HG02938 (cell line): Measurements from ENCODE around the gene TMEM161B.
"Not testable (repeated sequence)": the region's sequence is repeated elsewhere in the genome, so short reads cannot be mapped to it uniquely, and the experiment has no call there.

Experiments
- ATAC-seq: cut with Tn5 transposase; IDR thresholded peaks from one replicate; pipeline ENCODE4 v1.9.1; 2021; ENCODE audit warnings: mild to moderate bottlenecking, moderate library complexity; ENCODE audit not compliant: unreplicated experiment

The TMEM161B gene

GRCh38 chr5:88268385-88269184, at the start of gene TMEM161B:
TSS of gene TMEM161B (minus strand) at chr5:88268845. CDS start at chr5:88268723, 122 bp downstream.
- peak; percentile 99 for ATAC-seq

DNA sequence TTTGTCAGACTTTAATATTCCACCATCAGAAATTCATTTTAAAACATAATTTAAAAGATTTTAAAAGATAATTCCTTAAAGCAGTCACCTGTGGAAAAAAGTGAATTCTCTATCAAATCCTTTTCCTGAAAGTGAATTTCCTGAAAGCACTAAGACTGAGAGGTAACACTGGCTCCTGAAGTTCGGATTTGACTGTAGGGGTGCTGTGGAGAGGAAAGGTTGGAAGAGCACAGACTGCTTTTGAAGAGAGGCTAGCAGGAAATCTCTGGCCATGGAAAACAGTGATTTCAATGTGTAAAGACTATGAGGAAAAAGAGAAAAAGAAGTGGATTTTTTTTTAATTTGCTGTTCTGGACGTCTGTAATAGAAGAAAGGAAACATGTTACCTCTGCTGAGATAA, 35.7 kb upstream of the TMEM161B start:
- no peak for ATAC-seq

GRCh38 chr5:88298425-88298824, 29.8 kb upstream of the TMEM161B start:
- no peak for ATAC-seq

DNA sequence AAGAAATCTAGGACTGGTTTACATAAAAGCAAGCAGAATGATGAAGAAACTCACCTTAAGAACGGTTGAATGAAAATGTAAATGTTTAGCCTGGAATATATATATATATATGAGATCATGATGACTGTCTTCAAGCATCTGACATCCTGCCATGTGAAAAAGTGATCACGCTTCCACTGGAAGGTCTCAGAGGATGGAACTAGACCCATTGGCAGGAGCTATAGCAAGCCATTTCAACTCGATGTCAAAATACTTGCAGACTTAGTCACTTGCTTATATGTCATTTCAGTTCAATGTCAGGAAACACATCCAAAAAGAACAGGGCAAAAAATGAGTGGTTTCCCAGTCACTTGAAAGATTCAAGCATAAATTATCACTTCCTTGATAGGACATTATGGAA, 22.2 kb upstream of the TMEM161B start:
- no peak for ATAC-seq

DNA sequence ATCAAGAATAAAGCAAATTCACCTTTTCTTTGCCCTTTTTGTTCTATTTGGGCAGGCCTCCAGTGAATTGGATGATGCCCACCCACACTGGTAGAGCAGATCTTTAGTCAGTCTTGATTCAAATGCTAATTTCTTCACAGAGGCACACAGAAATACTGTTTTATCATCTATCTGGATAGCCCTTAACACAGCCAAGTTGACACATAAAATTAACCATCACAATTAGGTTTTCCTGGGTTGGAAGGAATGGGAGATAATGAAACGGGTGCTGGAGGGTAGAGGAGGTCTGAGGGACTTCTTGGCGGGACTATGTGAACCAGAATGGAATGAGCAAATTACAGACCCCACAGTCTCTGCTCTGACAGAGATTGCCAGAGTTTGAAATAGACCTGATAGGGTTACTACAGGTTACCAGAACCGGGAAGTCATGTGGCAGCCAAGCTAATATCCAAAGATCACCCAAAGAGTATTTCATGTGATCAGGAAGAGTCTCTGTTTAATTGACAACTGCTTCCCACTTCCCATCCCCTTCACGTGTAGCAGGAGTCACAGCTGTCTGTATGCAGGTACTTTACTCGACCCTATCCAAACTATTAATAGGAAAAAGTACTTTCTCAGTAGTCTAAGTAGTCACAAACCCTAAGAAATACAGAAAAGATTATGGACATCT, 20.0 kb upstream of the TMEM161B start:
- ATAC-seq: no peak

GRCh38 chr5:88287846-88288527, 19.3 kb upstream of the TMEM161B start:
- ATAC-seq: no peak

GRCh38 chr5:88287302-88287701, 18.7 kb upstream of the TMEM161B start:
- no peak for ATAC-seq

DNA sequence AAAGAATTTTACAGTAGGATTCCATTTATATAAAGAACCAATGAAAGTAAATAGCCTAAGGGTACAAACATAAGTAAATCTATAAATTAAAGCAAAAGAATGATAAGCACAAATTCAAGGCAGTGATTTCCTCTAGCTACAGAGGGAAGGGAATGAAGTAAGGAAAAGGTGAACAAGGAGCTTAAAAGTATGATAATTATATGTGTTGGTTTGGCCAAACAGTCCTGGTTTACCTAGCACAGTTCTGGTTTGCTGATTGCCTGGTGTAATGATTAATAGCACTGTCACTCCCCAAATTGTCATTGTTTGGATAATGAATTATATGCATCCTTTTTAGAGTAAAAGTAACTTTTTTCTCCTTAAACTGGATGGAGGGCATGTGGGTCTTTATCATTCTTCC, 15.0 kb upstream of the TMEM161B start:
- no peak for ATAC-seq

DNA sequence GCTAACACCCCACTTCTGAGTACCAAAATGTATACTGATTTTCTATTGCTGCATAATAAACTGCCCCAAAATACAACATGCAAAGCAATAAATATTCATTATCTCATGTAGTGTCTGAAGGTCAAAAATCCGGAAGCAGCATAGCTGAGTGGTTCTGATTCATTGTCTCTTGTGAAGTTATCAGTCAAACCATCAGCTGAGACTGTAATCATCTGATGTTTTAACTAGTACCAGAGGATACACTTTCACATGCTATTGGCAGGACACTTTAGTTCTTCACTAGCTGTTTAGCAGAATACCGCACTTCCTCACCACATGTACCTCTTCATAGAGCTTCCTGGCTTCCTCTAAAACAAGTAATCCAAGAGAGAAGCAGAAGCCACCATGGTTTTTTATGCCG, 12.7 kb upstream of the TMEM161B start:
- no peak for ATAC-seq

DNA sequence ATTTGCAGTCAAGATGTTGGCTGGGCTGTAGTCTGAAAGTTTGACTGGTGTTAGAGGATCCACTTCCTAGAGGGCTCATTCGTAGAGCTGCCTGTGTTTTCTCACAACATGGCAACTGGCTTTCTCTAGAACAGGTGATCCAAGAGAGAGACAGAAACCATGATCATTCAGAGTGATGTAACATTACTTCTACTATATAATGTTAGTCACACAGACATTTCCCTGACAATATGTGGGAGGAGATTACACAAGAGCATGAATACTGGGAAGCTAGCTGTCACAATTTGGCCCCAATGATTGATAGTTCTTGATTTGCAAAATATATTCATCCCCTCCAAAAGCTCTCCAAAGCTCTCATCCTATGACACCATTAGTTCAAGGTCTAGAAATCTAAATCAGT, 10.9 kb upstream of the TMEM161B start:
- ATAC-seq: no peak

- no peak for ATAC-seq
Observed at GRCh38 chr5:88276378-88276777, 7.7 kb upstream of the TMEM161B start.

DNA sequence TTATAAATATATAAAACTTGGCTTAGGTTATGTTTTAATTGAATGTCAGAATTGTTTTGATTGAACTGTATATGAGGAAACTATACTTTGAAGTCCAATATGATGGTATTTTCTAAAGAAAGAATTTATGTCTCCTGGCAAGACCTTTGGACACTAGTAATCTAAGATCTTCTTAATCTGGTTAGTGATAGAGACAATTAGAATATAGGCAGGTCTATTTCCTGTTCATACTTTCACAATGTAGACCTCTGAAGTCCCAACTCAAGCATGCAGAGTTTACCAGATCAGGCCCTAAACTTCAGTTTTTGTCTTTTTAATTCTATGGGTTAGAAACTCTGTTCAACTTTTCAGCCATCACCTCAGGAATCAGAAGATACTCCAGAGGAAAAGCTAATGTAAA, 6.9 kb upstream of the TMEM161B start:
- no peak for ATAC-seq

- ATAC-seq: peak; percentile 9
Observed at GRCh38 chr5:88269222-88269771, 652 bp upstream of the TMEM161B start.

DNA sequence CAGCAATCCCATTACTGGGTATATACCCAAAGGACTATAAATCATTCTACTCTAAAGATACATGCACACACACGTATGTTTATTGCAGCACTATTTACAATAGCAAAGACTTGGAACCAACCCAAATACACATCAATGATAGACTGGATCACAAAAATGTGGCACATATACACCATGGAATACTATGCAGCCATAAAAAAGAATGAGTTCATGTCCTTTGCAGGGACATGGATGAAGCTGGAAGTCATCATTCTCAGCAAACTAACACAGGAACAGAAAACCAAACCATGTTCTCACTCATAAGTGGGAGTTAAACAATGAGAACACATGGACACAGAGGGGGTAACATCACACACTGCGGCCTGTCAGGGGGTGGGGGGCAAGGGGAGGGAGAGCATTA, 4.1 kb downstream of the TMEM161B start:
- not testable (repeated sequence) for ATAC-seq

- ATAC-seq: no peak
Observed at GRCh38 chr5:88263349-88263748, 5.3 kb downstream of the TMEM161B start.

DNA sequence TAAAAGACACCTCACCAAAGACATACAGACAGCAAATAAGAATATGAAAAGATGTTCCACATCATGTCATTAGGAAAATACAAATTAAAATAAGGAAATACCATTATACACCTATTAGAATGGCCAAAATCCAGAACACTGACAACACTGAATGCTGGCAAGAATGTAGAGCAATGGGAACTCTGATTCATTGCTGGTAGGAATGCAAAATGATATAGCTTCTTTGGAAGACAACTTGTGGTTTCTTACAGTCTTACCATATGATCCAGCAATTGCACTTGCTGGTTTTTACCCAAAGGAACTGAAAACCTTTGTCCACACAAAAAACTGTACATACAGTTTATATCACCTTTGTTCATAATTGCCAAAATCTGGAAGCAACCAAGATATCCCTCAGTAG, 6.5 kb downstream of the TMEM161B start:
- ATAC-seq: no peak

- ATAC-seq: no peak
Observed at GRCh38 chr5:88258636-88259035, 10.0 kb downstream of the TMEM161B start.

DNA sequence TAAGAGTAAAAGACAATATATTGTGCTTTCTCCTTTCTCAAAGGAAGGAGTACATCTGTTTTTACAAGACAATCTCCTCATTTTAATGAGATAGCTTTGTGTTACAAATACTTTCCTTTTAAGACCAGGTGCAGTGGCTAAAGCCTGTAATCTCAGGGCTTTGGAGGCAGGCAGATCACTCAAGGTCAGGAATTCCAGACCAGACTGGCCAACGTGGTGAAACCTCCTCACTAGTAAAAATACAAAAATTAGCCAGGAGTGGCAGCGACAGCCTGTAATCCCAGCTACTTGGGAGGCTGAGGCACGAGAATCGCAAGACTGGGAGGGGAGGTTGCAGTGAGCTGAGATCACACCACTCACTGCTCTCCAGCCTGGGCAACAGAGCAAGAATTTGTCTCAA, 11.8 kb downstream of the TMEM161B start:
- no peak for ATAC-seq

DNA sequence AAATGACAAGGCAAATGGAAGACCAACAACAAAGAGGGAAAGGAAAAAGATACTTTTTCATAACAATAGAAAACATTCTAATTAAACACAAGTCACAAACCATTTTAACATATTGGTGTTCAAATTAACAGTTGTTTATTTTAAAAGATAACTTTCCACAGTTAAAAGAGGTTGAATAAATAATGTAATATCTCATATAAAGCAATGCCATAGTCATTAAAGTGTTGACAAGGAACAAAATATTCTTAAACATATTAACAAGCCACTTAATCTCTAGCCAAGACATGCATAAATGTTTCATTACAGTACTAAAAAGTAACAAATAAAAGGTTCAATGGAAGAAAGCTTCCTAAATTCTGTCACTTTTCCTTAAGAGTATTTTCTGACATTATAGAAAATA, 12.6 kb downstream of the TMEM161B start:
- no peak for ATAC-seq

- ATAC-seq: no peak
Observed at GRCh38 chr5:88254320-88254719, 14.3 kb downstream of the TMEM161B start.

DNA sequence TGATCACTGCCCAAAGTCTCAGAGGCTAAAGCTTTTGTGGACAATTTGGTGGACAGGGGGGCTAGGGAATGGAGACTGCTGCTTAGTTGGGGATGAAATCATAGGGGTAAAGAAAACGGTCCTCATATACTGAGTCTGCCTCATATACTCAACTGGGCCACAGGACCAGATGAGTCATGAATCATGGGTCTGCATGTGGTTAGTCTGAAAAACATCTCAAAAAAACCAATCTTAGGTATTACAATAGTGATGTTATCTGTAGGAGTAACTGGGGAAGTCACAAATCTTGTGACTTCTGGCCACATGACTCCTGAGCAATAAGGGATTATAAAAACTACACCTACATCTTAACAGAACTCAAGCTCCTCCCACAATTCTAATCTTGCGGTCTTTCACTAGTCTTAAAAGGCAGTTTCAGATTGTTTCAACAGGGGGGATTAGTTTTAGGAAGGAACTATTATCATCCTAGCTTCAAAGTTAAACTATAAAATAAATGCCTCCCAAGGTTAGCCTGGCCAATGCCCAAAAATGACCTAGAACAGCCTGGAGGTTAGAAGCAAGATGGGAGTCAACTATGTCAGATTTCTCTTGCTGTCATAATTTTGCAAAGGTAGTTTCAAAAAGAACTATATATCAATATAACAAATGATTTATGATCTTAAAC, 17.5 kb downstream of the TMEM161B start:
- peak; percentile 87 for ATAC-seq
